HepG2 (cell line): ENCODE results near the gene CORO7. TPM values are rescaled to one million over a fixed set of nuclear protein-coding genes. Genes with fewer than 3 reads are reported as not detected.

Experiments used
- ADNP ChIP-seq: sonication (generic); formaldehyde crosslinking; IDR thresholded peaks from 2 replicates; pipeline ENCODE4 v1.4.0; 2020; ENCODE audit warnings: missing genetic modification reagents
- CENPBD1 ChIP-seq: sonication (generic); formaldehyde crosslinking; IDR thresholded peaks from 2 replicates; pipeline ENCODE4 v1.8.0; 2022; ENCODE audit warnings: missing genetic modification reagents, low read depth, mild to moderate bottlenecking, borderline replicate concordance
- HDAC2 ChIP-seq: sonication (generic); formaldehyde crosslinking; IDR thresholded peaks from 2 replicates; pipeline ENCODE4 v1.4.0; 2020; ENCODE audit warnings: missing genetic modification reagents
- HIVEP1 ChIP-seq: sonication (generic); formaldehyde crosslinking; IDR thresholded peaks from 2 replicates; pipeline ENCODE4 v1.4.0; 2020; ENCODE audit warnings: mild to moderate bottlenecking, missing genetic modification reagents
- HNF1B ChIP-seq: sonication (generic); formaldehyde crosslinking; IDR thresholded peaks from 2 replicates; pipeline ENCODE4 v1.5.1; 2020; ENCODE audit warnings: mild to moderate bottlenecking, moderate library complexity, missing genetic modification reagents
- JUND ChIP-seq: sonication (generic); formaldehyde crosslinking; IDR thresholded peaks from 2 replicates; pipeline ENCODE4 v1.8.0; 2022; ENCODE audit warnings: mild to moderate bottlenecking, missing genetic modification reagents
- PAXIP1 ChIP-seq: sonication (generic); formaldehyde crosslinking; conservative IDR thresholded peaks from 2 replicates; pipeline ENCODE4 v1.4.0; 2020; ENCODE audit warnings: mild to moderate bottlenecking, missing genetic modification reagents, moderate library complexity
- RARA ChIP-seq: IDR thresholded peaks from 2 replicates; pipeline ENCODE4 v1.6.1; 2016; ENCODE audit warnings: missing genetic modification reagents, missing compliant biosample characterization
- REPIN1 ChIP-seq: sonication (generic); formaldehyde crosslinking; IDR thresholded peaks from 2 replicates; pipeline ENCODE4 v1.8.0; 2022; ENCODE audit warnings: missing genetic modification reagents, low read depth, mild to moderate bottlenecking, borderline replicate concordance
- SP1 ChIP-seq, 2 experiments: fragments of 450-650 bp in 1 of 2; sonication (generic) in 1 of 2; formaldehyde crosslinking in 1 of 2; IDR thresholded peaks; 2 replicates each; pipeline versions ENCODE4 v1.4.0 to v1.6.1; 2016 to 2020; ENCODE audit warnings: missing genetic modification reagents in 1 of 2
- TAF15 ChIP-seq: fragments of 200-400 bp; formaldehyde crosslinking; IDR thresholded peaks from one replicate; pipeline ENCODE4 v1.6.1; 2018; ENCODE audit warnings: mild to moderate bottlenecking, low read depth, low read length; ENCODE audit not compliant: poor library complexity, severe bottlenecking
- TFE3 ChIP-seq: IDR thresholded peaks from 2 replicates; pipeline ENCODE4 v1.6.1; 2016
- TRIM24 ChIP-seq: sonication (generic); formaldehyde crosslinking; IDR thresholded peaks from 2 replicates; pipeline ENCODE4 v1.8.0; 2022; ENCODE audit warnings: mild to moderate bottlenecking, missing genetic modification reagents
- ZBTB38 ChIP-seq: sonication (generic); formaldehyde crosslinking; IDR thresholded peaks from 2 replicates; pipeline ENCODE4 v1.5.1; 2020; ENCODE audit warnings: mild to moderate bottlenecking, missing genetic modification reagents
- ZFX ChIP-seq: sonication (generic); formaldehyde crosslinking; IDR thresholded peaks from 2 replicates; pipeline ENCODE4 v1.4.0; 2020; ENCODE audit warnings: mild to moderate bottlenecking, low read depth, missing genetic modification reagents, moderate library complexity
- ZNF44 ChIP-seq: sonication (generic); formaldehyde crosslinking; IDR thresholded peaks from 2 replicates; pipeline ENCODE4 v1.5.1; 2020; ENCODE audit warnings: mild to moderate bottlenecking, missing genetic modification reagents
- ZNF776 ChIP-seq: sonication (generic); formaldehyde crosslinking; IDR thresholded peaks from 2 replicates; pipeline ENCODE4 v1.4.0; 2020; ENCODE audit warnings: mild to moderate bottlenecking, missing genetic modification reagents
- ZNF879 ChIP-seq: sonication (generic); formaldehyde crosslinking; IDR thresholded peaks from 2 replicates; pipeline ENCODE4 v1.8.1; 2023; ENCODE audit warnings: missing genetic modification reagents
- polyA plus RNA-seq, 8 experiments: library from polyadenylated mRNA; depleted of rRNA in 3 of 8; stranded (reverse) in 7 of 8; unstranded in 1 of 8; fragments of >200 nt; fragmentation: Illumina TruSeq in 4 of 8; extraction: Trizol in 4 of 8; gene quantifications; 2 replicates each; pipeline versions ENCODE4 v1.2.1 to v1.2.3, GENCODE V29; 2011 to 2016; ENCODE audit warnings: low read depth in 4 of 8, missing spikeins in 1 of 8, mixed read lengths in 1 of 8; ENCODE audit not compliant: insufficient read depth in 1 of 8
- total RNA-seq, 5 experiments: library from RNA; depleted of rRNA; stranded (reverse); fragments of >200 nt; fragmentation: Illumina TruSeq; extraction: Trizol; gene quantifications; 2 replicates each; pipeline ENCODE4 v1.2.3, GENCODE V29; 2016; ENCODE audit warnings: low read depth in 1 of 5

CORO7 gene
- total and polyA plus RNA-seq, 2 of the 13 experiments (the other 11 are each of a cell fraction or from before 2014, with no cell fraction given): 9.9 to 14.3 TPM

GRCh38 chr16:4350787-4351659, 65.4 kb downstream of the CORO7 start, which contains the start of gene PAM16 (continued):
- peak; percentile 22; the same call in 1 of the 2 replicates for TF ChIP-seq HNF1B (CRISPR knock-in tag)
- TF ChIP-seq ZFX (CRISPR knock-in tag): peak; percentile 71; the same call in 1 of the 2 replicates
- peak; percentile 35; the same call in 1 of the 2 replicates for TF ChIP-seq RARA (CRISPR knock-in tag)
- 0 out of 2 replicates have a peak, but pooled peaks have one; percentile 10 for TF ChIP-seq ADNP (CRISPR knock-in tag)
- no peak for TF ChIP-seq TAF15
- no peak for TF ChIP-seq SP1 (IDR thresholded peaks at IDR 0.05)
- peak; percentile 59; the same call in 1 of the 2 replicates for TF ChIP-seq SP1 (CRISPR knock-in tag; IDR thresholded peaks at IDR 0.05)
- peak; percentile 55; the same call in 1 of the 2 replicates for TF ChIP-seq PAXIP1 (CRISPR knock-in tag)
- peak; percentile 26; the same call in 1 of the 2 replicates for TF ChIP-seq HDAC2 (CRISPR knock-in tag)
- TF ChIP-seq ZBTB38 (CRISPR knock-in tag): no peak; the same call in 1 of the 2 replicates
- TF ChIP-seq TRIM24 (CRISPR knock-in tag): no peak
- 0 out of 2 replicates have a peak, but pooled peaks have one; percentile 32 for TF ChIP-seq TFE3 (CRISPR knock-in tag)
- TF ChIP-seq REPIN1: 0 out of 2 replicates have a peak, but pooled peaks have one; percentile 30
- TF ChIP-seq ZNF44: no peak; the same call in 1 of the 2 replicates
- TF ChIP-seq JUND (CRISPR knock-in tag): no peak
- 0 out of 2 replicates have a peak, but pooled peaks have one; percentile 3 for TF ChIP-seq HIVEP1 (CRISPR knock-in tag)
- no peak for TF ChIP-seq CENPBD1 (CRISPR knock-in tag)
- TF ChIP-seq ZNF776 (CRISPR knock-in tag): no peak
- TF ChIP-seq ZNF879 (CRISPR knock-in tag): no peak
